Mucosa of descending colon (tissue), 3 donors: Measurements from ENCODE around the gene MPZL2. TPM values are rescaled to one million over a fixed set of nuclear protein-coding genes. Genes with fewer than 3 reads are reported as not detected.

Experiments used
- ATAC-seq: fragments of 200-7000 bp; cut with Tn5 transposase; one replicate; pipeline ENCODE4 v1.9.1; 2020; ENCODE audit warnings: mild to moderate bottlenecking, moderate library complexity
- DNase-seq, 3 donors: peaks; one replicate each; pipeline ENCODE4 v3.0.0-alpha.2; 2020
- H3K36me3 ChIP-seq: fragments of 200-600 bp; one replicate; pipeline ENCODE4 v1.8.0; 2021; ENCODE audit warnings: low read depth, mild to moderate bottlenecking
- H3K4me1 ChIP-seq: fragments of 200-600 bp; one replicate; pipeline ENCODE4 v1.8.0; 2021; ENCODE audit warnings: low read depth, mild to moderate bottlenecking
- H3K4me3 ChIP-seq: fragments of 200-600 bp; one replicate; pipeline ENCODE4 v1.8.0; 2021; ENCODE audit warnings: mild to moderate bottlenecking
- H3K9me3 ChIP-seq: fragments of 200-600 bp; one replicate; pipeline ENCODE4 v1.8.0; 2021; ENCODE audit warnings: mild to moderate bottlenecking
- intact Hi-C, 2 donors: fragments of 100-400 bp; cut with DNase I in 1 of 2; cut with micrococcal nuclease in 1 of 2; formaldehyde crosslinking; loops; one replicate each; pipeline versions ENCODE4 v1.11.0 to v1.11.1; 2022; cut with DNase I, micrococcal nuclease
- total RNA-seq, 3 donors: library from RNA; stranded (reverse); fragmentation: NEBNext Ultra II Directional in 2 of 3; extraction: Animal tissue kit (Norgen Biotek cat#: 25700) in 2 of 3; gene quantifications; one replicate each; pipeline versions ENCODE4 v1.2.1 to v1.2.4, GENCODE V29; 2021 to 2023
- TF ChIP-seq, protein P1 (sequence below): fragments of 200-600 bp; IDR thresholded peaks from one replicate; pipeline ENCODE4 v1.8.0; 2022; ENCODE audit warnings: antibody characterized with exemption, mild to moderate bottlenecking
- donor health status: DM: no; HTN: no; CAD: no; lungs with moderate emphysema.
- donor health status: DM: no; HTN: no; CAD: no.
- donor health status: DM: no; HTN: yes; CAD: no.

MPZL2 gene
- total RNA-seq, 3 donors from 2014 or later: 34.4 to 83.1 (median 72.4) TPM

DNA sequence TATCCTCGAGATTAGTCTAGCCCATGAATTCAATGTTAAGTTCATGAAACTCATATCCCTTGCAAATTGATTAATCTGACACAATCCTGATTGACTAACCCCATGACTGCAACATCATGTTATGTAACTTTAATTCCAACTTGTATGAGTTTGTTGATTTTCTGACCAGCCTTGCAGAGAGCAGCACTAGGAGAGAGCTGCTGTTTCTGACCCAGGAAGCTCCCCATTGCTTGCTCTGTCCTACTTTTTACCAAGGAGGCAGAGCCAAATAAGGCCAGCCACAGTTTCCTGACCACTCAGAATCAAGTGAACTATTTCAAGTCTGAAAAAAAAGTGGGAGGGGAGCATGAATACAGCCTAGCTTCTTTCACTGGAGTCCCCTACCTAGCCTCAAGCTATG, 25.2 kb downstream of the MPZL2 start:
- intact Hi-C loops: no loop called here

DNA sequence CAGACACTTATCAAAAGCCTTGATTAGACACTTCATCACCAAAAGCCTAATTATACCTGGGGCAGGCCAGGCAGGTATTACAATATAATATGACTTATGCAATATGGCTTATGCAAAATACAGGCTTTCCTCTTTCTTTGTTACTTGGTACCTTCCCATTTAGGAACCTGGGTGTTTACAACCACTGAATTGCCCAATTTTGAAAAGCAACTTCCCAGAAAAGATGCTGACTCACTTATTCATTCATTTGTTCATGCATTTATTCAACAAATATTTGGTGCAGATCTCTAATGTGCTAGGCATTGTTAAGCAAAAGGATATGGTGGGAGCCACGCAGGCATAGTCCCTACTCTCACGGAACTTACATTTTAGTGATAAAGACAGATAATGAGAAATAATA, 25.7 kb downstream of the MPZL2 start:
- no peak for DNase-seq
- TF ChIP-seq, protein P1, sequence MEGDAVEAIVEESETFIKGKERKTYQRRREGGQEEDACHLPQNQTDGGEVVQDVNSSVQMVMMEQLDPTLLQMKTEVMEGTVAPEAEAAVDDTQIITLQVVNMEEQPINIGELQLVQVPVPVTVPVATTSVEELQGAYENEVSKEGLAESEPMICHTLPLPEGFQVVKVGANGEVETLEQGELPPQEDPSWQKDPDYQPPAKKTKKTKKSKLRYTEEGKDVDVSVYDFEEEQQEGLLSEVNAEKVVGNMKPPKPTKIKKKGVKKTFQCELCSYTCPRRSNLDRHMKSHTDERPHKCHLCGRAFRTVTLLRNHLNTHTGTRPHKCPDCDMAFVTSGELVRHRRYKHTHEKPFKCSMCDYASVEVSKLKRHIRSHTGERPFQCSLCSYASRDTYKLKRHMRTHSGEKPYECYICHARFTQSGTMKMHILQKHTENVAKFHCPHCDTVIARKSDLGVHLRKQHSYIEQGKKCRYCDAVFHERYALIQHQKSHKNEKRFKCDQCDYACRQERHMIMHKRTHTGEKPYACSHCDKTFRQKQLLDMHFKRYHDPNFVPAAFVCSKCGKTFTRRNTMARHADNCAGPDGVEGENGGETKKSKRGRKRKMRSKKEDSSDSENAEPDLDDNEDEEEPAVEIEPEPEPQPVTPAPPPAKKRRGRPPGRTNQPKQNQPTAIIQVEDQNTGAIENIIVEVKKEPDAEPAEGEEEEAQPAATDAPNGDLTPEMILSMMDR: no peak
- no peaks in the 10 kb centered on the region for H3K36me3 ChIP-seq
- H3K4me3 ChIP-seq: no peak overlapping the region
- intact Hi-C loops: no loop called here
- ATAC-seq: no peak
- H3K9me3 ChIP-seq: no peaks in the 10 kb centered on the region
- H3K4me1 ChIP-seq: peaks cover 14% of the 10 kb centered on the region

More for the DNA sequence above, 25.2 kb downstream of the MPZL2 start:
- TF ChIP-seq, protein P1: no peak
- no peak for ATAC-seq
- H3K9me3 ChIP-seq: no peaks in the 10 kb centered on the region
- peaks cover 14% of the 10 kb centered on the region for H3K4me1 ChIP-seq
- DNase-seq: no peak
- no peak overlapping the region for H3K4me3 ChIP-seq
- no peaks in the 10 kb centered on the region for H3K36me3 ChIP-seq

DNA sequence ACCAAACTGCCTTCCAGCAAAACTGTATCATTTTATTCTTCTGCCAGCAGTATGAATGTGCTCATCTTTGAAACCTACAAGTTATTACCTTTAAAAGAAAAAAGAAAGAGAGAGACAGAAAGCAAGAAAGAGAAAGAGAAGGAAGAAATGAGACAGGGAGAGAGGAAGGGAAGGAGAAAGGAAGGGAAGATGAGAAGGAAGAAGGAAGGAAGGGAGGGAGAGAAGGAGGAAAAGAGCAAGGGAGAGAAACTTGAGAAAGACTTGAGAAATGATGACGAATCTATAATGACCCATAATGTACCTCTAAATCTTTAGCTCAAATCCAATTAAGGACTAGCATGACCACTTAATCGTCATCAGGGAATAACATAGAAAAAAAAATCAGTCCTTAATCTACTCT, 27.9 kb downstream of the MPZL2 start:
- TF ChIP-seq, protein P1: no peak
- Histone ChIP-seq H3K4me1 (peaks cover 12% of the 10 kb centered on the region), H3K4me3 (no peak overlapping the region), H3K36me3 (no peaks in the 10 kb centered on the region), H3K9me3 (no peaks in the 10 kb centered on the region)
- ATAC-seq (no peak), DNase-seq (no peak)
- intact Hi-C loops: no loop called here

DNA sequence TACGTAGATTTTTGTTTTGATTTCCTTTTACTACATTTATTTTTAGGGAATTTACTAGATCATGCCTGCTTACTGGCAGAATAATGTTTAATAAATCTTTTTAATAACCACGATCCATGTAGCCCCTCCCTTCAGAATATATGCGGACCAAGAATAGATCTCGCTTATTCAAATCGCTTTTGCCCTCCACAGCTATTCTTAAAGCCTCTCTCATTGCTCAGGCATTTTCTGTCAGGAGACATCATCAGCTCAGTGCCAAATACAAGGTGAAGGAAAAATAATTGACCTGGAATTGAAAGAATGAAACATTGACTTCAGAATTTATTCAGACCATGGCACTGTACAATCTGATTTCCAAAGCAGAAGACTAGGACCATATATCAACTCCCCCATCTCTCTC, 29.3 kb downstream of the MPZL2 start:
- Histone ChIP-seq H3K36me3 (no peaks in the 10 kb centered on the region), H3K9me3 (no peaks in the 10 kb centered on the region), H3K4me1 (peaks cover 10% of the 10 kb centered on the region), H3K4me3 (no peak overlapping the region)
- intact Hi-C loops: no loop called here
- ATAC-seq: no peak
- DNase-seq: no peak
- TF ChIP-seq, protein P1: no peak

DNA sequence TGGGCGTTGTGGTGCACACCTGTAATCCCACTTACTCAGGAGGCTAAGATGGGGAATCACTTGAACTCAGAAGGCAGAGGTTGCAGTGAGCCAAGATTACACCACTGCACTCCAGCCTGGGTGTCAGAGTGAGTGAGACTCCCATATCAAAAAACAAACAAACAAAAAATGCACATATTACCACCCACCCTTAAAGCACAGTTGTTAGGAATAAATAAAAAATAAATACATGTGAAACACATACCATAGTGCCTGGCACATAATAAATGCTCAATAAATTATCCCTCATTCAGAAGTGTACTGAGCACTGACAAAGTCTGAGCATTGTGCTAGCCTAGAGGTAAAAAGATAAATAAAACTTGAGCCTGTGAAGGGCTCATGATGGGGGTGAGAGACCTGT, 30.2 kb downstream of the MPZL2 start:
- Histone ChIP-seq H3K36me3 (no peaks in the 10 kb centered on the region), H3K9me3 (no peaks in the 10 kb centered on the region), H3K4me3 (no peak overlapping the region), H3K4me1 (no peaks in the 10 kb centered on the region)
- ATAC-seq (no peak), DNase-seq (no peak)
- TF ChIP-seq, protein P1: no peak
- intact Hi-C loops: no loop called here

DNA sequence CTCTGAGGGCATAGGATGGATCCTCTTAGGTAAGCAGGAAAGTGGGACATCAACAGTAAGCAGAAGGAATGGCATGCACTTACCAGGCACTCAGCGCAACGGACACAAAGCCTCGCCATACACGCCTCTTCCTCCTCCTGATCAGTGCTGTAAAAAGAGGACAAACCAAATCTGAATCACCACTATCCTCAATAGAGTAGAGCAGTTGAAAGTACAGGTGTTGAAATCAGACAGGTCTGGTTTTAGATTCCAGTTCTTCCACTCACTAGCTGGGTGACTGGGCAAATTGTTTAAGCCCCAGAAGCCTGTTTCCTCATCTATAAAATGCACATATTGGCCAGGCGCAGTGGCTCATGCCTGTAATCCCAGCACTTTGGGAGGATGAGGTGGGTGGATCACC, 30.7 kb downstream of the MPZL2 start:
- DNase-seq (no peak), ATAC-seq (peak; percentile 78)
- H3K36me3 ChIP-seq: no peaks in the 10 kb centered on the region
- H3K4me1 ChIP-seq: no peaks in the 10 kb centered on the region
- intact Hi-C loops: no loop called here
- no peaks in the 10 kb centered on the region for H3K9me3 ChIP-seq
- H3K4me3 ChIP-seq: no peak overlapping the region
- TF ChIP-seq, protein P1: no peak
